Measurements from ENCODE around the gene BPHL. TPM values are rescaled to one million over a fixed set of nuclear protein-coding genes. Genes with fewer than 3 reads are reported as not detected.

Gene BPHL
- total RNA-seq, 1 experiment from 2014 or later = 31.3 TPM

DNA sequence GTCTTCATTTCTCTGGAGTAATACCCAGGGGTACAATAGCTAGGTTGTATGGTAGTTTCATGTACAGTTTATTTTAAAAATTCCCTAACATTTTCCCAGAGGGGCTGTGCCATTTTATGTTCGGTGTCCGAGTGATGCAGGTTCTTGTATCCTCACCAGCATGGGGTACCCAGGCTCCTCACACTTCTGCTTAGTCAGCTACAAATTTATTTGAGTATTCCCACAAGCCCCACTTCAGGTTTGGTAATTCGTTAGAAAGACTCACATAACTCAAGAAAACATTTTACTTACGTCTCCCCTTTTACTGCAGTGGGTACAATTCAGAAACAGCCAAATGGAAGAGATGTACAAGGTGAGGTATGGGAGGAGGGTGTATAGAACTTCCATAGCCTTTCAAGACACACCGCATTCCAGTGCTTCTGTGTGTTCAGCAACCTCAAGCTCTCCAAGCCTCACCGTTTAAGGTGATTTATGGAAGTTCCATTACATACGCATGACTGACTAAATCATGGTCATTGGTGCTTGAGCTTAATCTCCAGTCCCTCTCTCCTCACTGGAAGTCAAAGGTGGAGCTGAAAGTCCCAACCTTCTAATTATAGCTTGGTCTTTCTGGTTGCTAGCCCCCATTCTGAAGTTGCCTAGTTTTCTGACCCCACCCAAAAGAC lies 32.1 kb upstream of the BPHL start:
- no peaks in the 10 kb centered on the region for H4K20me1 ChIP-seq (ENCODE audit: insufficient read depth)
- ATAC-seq (no peak), DNase-seq (ENCODE audit: low read depth, low spot score) (no peak)
- H3K9me2 ChIP-seq (ENCODE audit: insufficient read depth) = no peaks in the 10 kb centered on the region
- CTCF ChIA-PET = no interaction called here
- peaks cover 5% of the 10 kb centered on the region; the same call in 1 of the 2 replicates for H3K79me2 ChIP-seq (ENCODE audit: insufficient read depth, low read length)
- H2AFZ ChIP-seq (ENCODE audit: low read depth, low read length, poor library complexity, severe bottlenecking) = no peak overlapping the region
- H3K27ac ChIP-seq (ENCODE audit: low read depth, low read length) = no peak overlapping the region
- no peaks in the 10 kb centered on the region for H3K27me3 ChIP-seq (ENCODE audit: insufficient read depth, low read length)
- POLR2A ChIA-PET = no interaction called here
- RAD21 ChIA-PET (ENCODE audit: low non-redundant PET in 1 of 2, low total read pairs in 2 of 2, uncharacterized antibody in 2 of 2, unreplicated experiment in 2 of 2) = no interaction called here
- peaks cover 30 to 36% of the 10 kb centered on the region in 2 experiments for H3K9me3 ChIP-seq (ENCODE audit: control insufficient read depth in 1 of 2, insufficient read depth in 1 of 2, low read depth in 1 of 2, low read length in 2 of 2)
- no peak overlapping the region for H3K4me2 ChIP-seq (ENCODE audit: low read length)
- H3K9ac ChIP-seq (ENCODE audit: low read length) = no peak overlapping the region
- peaks cover 39 to 86% of the 10 kb centered on the region in 2 experiments for H3K36me3 ChIP-seq (ENCODE audit: control insufficient read depth in 1 of 2, insufficient read depth in 2 of 2, low read length in 2 of 2)
- BruUV-seq (replicated peaks) = no TSS peak
- intact Hi-C loops (cut with micrococcal nuclease) = no loop called here
- no peak overlapping the region for H3K4me3 ChIP-seq (replicated peaks in 1 of 2; ENCODE audit: low read depth in 1 of 2, low read length in 2 of 2)
- H3K4me1 ChIP-seq (ENCODE audit: control insufficient read depth in 1 of 2, insufficient read depth in 2 of 2, low read length in 2 of 2) = no peaks in the 10 kb centered on the region
- TF ChIP-seq, protein P1, sequence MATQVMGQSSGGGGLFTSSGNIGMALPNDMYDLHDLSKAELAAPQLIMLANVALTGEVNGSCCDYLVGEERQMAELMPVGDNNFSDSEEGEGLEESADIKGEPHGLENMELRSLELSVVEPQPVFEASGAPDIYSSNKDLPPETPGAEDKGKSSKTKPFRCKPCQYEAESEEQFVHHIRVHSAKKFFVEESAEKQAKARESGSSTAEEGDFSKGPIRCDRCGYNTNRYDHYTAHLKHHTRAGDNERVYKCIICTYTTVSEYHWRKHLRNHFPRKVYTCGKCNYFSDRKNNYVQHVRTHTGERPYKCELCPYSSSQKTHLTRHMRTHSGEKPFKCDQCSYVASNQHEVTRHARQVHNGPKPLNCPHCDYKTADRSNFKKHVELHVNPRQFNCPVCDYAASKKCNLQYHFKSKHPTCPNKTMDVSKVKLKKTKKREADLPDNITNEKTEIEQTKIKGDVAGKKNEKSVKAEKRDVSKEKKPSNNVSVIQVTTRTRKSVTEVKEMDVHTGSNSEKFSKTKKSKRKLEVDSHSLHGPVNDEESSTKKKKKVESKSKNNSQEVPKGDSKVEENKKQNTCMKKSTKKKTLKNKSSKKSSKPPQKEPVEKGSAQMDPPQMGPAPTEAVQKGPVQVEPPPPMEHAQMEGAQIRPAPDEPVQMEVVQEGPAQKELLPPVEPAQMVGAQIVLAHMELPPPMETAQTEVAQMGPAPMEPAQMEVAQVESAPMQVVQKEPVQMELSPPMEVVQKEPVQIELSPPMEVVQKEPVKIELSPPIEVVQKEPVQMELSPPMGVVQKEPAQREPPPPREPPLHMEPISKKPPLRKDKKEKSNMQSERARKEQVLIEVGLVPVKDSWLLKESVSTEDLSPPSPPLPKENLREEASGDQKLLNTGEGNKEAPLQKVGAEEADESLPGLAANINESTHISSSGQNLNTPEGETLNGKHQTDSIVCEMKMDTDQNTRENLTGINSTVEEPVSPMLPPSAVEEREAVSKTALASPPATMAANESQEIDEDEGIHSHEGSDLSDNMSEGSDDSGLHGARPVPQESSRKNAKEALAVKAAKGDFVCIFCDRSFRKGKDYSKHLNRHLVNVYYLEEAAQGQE (IDR thresholded peaks at IDR 0.05; ENCODE audit: low read depth) = no peak
- TF ChIP-seq CBX3 (IDR thresholded peaks at IDR 0.05; ENCODE audit: low read depth) (no peak), POLR2AphosphoS5 (IDR thresholded peaks at IDR 0.05; ENCODE audit: low read depth, low read length) (no peak), EGR1 (IDR thresholded peaks at IDR 0.05; ENCODE audit: low read depth) (no peak), ELF1 (IDR thresholded peaks at IDR 0.05; ENCODE audit: borderline replicate concordance, low read depth) (no peak), ZFX (IDR thresholded peaks at IDR 0.05) (no peak), YY1 (IDR thresholded peaks at IDR 0.05; ENCODE audit: extremely low read depth, insufficient replicate concordance, low read depth, low read length) (no peak), EZH2phosphoT487 (IDR thresholded peaks at IDR 0.05; ENCODE audit: borderline replicate concordance) (no peak), ZNF274 (IDR thresholded peaks at IDR 0.05; ENCODE audit: low read depth, low read length) (no peak), EZH2 (IDR thresholded peaks at IDR 0.05) (no peak), FOSL1 (IDR thresholded peaks at IDR 0.05; ENCODE audit: low read depth) (no peak), RAD21 (IDR thresholded peaks at IDR 0.05; ENCODE audit: low read depth) (no peak), SP1 (IDR thresholded peaks at IDR 0.05; ENCODE audit: low read depth) (no peak), JUND (IDR thresholded peaks at IDR 0.05) (no peak), POLR2A (IDR thresholded peaks at IDR 0.05; ENCODE audit: borderline replicate concordance, extremely low read depth, insufficient read depth, insufficient read length) (no peak), CEBPB (IDR thresholded peaks at IDR 0.05; ENCODE audit: low read depth) (no peak), SRF (IDR thresholded peaks at IDR 0.05; ENCODE audit: low read depth) (no peak)
- TF ChIP-seq, protein P2, sequence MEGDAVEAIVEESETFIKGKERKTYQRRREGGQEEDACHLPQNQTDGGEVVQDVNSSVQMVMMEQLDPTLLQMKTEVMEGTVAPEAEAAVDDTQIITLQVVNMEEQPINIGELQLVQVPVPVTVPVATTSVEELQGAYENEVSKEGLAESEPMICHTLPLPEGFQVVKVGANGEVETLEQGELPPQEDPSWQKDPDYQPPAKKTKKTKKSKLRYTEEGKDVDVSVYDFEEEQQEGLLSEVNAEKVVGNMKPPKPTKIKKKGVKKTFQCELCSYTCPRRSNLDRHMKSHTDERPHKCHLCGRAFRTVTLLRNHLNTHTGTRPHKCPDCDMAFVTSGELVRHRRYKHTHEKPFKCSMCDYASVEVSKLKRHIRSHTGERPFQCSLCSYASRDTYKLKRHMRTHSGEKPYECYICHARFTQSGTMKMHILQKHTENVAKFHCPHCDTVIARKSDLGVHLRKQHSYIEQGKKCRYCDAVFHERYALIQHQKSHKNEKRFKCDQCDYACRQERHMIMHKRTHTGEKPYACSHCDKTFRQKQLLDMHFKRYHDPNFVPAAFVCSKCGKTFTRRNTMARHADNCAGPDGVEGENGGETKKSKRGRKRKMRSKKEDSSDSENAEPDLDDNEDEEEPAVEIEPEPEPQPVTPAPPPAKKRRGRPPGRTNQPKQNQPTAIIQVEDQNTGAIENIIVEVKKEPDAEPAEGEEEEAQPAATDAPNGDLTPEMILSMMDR (IDR thresholded peaks at IDR 0.05 in 2 of 3, conservative IDR thresholded peaks at IDR 0.05 in 1 of 3; ENCODE audit: borderline replicate concordance in 1 of 3, insufficient read depth in 1 of 3, low read depth in 2 of 3, low read length in 2 of 3) = no peak
- TF ChIP-seq, protein P3, sequence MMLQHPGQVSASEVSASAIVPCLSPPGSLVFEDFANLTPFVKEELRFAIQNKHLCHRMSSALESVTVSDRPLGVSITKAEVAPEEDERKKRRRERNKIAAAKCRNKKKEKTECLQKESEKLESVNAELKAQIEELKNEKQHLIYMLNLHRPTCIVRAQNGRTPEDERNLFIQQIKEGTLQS (IDR thresholded peaks at IDR 0.05) = no peak
- TF ChIP-seq, protein P4, sequence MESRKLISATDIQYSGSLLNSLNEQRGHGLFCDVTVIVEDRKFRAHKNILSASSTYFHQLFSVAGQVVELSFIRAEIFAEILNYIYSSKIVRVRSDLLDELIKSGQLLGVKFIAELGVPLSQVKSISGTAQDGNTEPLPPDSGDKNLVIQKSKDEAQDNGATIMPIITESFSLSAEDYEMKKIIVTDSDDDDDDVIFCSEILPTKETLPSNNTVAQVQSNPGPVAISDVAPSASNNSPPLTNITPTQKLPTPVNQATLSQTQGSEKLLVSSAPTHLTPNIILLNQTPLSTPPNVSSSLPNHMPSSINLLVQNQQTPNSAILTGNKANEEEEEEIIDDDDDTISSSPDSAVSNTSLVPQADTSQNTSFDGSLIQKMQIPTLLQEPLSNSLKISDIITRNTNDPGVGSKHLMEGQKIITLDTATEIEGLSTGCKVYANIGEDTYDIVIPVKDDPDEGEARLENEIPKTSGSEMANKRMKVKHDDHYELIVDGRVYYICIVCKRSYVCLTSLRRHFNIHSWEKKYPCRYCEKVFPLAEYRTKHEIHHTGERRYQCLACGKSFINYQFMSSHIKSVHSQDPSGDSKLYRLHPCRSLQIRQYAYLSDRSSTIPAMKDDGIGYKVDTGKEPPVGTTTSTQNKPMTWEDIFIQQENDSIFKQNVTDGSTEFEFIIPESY (IDR thresholded peaks at IDR 0.05; ENCODE audit: extremely low read depth, insufficient replicate concordance, low read length) = no peak

All from HCT116 (cell line).